NCI-H446 (cell line): ENCODE results near the gene LRRTM4.
A peak's percentile ranks its signal among the peaks of the same experiment; 100 is the strongest.
"Not testable (repeated sequence)": the region's sequence is repeated elsewhere in the genome, so short reads cannot be mapped to it uniquely, and the experiment has no call there.

Experiments
- DNase-seq, 2 experiments: peaks; one replicate each; lab custom pipeline; 2025; lab: John Stamatoyannopoulos, UW

The LRRTM4 gene

GRCh38 chr2:77085561-77085960, 436.6 kb downstream of the LRRTM4 start:
- DNase-seq: no peak

- no peak for DNase-seq
Measured at GRCh38 chr2:77081597-77081996, 440.6 kb downstream of the LRRTM4 start.

DNA sequence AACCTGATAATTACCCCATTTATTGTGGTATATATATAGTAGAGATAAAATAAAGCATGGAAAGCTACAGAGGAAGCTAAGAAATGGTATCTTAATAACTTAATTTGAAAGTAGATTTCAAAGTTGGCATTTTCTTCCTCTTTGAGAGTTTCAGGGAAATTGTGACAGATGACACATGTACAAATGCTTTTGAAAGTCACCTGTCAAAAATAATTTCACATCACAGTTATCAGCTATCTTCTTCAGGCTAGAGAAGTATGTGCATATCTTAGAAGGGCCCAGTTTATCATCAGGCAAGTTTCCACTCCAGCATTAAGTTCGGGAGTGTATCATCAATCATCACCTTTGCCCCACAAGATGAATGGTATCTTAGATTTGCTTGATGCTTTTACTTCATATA, 457.9 kb downstream of the LRRTM4 start:
- no peak for DNase-seq

DNA sequence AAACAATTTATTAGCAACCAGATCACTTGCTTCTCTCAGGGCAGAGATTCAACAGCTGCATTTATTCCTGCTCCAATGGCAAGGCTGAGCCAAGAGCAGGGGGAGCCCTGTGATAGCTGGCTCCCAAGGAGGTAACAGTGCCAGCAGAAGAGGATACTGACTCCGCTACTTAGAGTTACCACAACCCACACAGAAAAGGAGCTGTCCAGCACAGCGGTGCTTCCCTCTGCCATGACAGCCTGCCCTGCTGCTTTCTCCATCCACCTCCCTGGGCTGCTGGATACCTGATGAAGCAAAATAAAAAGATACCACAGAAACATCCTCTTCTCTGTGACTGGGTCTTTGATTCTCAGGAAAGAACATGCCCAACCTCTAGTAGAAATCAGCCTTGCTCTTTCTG, 467.2 kb downstream of the LRRTM4 start:
- no peak for DNase-seq

- peak in 1 of 2 experiments; percentile 1 for DNase-seq
Measured at GRCh38 chr2:77046339-77046738, 475.8 kb downstream of the LRRTM4 start.

- DNase-seq: not testable (repeated sequence)
Measured at GRCh38 chr2:77045456-77045855, 476.7 kb downstream of the LRRTM4 start.

GRCh38 chr2:77034445-77034844, 487.7 kb downstream of the LRRTM4 start:
- DNase-seq: no peak

- not testable (repeated sequence) for DNase-seq
Measured at GRCh38 chr2:77029237-77029636, 492.9 kb downstream of the LRRTM4 start.

GRCh38 chr2:77028032-77028600, 494.1 kb downstream of the LRRTM4 start:
- no peak for DNase-seq

DNA sequence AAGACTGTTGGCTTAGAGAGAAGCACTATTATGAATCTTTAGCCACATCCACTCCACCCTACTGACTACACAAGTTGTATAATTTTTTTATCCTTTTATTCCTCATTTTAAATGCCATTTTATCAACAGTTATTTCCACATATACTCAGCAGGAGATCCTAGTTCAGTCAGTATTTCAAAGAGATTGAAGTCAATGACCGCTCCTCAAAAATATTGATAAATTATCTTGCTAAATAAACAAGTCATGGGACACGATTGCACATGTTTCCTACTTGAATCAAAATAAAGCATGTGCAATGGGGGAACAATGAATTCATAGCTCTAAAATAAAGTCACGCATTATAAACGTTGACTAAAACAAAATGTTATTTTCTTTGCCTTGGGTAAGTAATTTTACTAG, 496.5 kb downstream of the LRRTM4 start:
- no peak for DNase-seq

- DNase-seq: no peak
Measured at GRCh38 chr2:77021161-77021560, 501.0 kb downstream of the LRRTM4 start.

GRCh38 chr2:77018219-77018618, 504.0 kb downstream of the LRRTM4 start:
- DNase-seq: no peak

DNA sequence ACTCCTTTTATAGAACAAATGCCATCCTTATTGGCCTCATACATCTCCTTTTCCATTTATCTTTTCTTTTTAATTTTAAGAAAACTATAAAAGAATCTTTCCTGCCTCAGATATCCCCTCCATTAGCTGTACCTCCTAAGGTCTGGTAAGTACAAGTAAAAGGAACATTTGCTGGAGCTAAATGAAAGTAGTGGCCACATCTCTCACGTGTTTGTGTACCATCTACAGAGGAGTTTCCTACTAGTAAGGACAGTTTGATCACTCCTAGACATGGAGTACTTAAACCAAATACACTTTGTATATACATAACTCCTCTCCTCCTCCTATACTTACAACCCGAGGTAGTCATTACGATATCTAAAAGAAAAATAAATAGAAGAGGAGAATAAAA, 504.8 kb downstream of the LRRTM4 start:
- no peak for DNase-seq

DNA sequence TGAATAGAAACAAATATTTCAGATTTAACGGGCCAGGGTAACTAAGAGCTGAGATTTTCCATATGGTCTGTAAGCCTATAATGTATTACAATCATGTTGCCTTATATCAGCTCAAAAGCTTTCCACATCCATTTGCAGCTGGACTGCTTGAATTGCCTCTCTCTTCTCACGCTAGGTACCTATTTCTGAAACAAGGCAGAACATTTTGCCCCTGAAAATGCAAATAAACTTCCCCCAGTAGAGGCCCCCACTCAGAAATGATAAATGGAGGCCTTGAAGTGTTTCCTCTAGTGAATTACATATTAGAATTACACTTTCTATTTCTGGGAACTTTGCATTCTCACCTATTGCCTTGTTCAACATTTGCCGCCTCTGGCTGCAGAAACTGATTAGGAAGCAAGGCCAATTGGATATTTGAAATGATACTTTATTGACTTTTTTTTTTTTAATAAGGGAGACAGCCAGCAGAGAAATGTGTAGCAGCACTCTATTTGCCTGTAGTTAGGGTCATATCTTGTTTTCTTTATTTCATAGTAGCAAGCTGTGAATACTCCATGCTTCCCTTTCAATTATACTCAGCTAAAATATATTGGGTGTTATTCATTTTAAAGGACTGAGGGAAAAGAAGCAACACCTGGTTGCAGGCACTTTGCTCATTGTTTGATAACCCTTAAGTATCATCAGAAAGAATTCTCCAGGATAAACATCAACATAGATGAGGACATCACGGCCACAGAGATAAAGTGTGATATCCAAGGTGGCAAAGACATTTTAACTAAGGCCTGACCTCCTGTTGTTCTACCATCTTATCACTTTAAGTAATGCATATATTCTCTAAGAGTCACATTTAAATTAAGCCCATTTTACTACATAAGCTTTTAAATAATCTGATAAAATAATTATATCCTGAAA, 505.5 kb downstream of the LRRTM4 start:
- DNase-seq: no peak

DNA sequence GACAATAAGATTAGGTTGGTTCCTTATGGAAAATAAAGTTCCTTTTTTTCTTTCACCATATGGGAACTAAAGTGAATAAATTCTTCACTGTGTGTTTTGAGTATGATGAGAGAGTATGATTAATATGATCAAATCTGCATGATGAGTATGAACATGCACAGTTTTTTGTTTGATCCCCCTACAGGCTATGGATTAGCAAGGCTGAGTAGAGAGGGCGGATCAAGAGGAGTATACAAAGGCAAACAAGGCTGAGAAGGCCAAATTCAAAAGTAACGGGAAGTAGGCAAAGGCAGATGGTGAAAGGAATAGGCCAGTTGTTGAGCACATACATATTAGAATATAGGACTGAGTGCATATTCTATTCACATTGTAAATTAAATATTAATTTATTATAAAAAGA, 508.2 kb downstream of the LRRTM4 start:
- DNase-seq: no peak

DNA sequence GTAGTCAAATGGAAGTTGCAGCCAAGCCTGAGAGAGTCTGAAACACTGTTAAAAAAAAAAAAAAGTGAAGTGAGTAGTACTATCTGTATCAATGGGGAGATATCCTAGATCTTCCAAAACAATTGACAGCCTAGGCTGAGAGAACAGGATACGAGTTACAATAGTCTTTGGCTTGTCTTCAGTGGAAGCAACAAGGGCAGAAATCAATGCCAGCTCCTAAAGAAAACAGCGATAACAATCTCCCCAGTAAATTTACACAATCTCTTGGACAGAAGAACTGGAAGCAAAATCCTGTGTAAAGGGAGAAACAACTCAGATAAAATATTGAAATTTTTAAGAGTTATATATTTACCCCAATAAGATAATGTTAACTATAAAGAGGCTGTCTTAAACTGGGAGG, 508.7 kb downstream of the LRRTM4 start:
- DNase-seq: no peak

DNA sequence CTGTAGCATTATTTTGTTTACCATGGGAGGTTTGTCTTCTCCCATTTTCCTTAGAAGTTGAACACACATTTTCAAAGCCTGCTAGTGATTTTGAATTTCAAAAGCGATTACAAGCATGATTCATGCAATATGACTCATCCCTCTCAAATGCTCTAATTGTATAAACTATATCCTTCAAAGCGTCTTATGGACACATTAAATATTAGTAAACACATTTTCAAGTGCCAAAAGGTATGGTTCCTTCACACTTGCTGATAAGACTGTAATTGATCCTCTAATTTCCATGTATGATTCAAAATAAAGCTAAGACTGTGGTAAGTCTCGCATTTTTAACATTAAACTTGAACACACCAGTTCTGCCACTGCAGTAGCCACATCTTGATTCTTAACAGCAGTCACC, 512.9 kb downstream of the LRRTM4 start:
- no peak for DNase-seq

- no peak for DNase-seq
Measured at GRCh38 chr2:77008853-77009252, 513.3 kb downstream of the LRRTM4 start.

DNA sequence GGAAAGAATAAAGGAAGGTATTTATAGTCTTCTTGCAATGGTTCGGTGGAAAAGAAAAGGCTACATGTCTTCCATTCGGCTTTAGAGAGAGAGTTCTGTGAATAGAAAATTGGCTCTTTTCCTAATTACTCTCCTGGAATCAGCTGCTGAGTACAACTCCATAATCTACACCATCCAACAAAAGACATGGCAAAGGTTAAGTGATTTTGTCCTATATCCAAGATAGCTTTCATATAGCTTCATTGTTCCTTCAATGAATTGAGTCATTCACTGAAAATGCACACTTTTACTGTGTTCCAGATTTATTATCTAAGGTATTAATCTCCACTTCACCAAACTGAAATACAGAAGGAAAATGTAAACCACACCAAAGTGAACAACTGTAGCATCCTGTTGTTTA, 514.5 kb downstream of the LRRTM4 start:
- no peak for DNase-seq

DNA sequence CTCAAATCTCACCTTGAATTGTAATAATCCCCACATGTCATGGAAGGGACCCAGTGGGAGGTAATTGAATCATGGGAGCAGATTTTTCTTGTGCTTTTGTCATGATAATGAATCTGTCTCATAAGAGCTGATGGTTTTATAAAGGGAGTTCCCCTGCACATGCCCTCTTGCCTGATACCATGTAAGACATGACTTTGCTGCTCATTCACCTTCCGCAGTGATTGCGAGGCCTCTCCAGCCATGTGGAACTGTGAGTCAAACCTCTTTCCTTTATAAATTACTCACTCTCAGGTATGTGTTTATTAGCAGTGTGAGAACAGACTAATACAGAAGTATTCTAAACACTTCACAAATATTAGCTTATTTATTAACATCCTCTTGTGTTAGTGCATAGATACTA, 516.7 kb downstream of the LRRTM4 start:
- no peak for DNase-seq

GRCh38 chr2:77001895-77002294, 520.3 kb downstream of the LRRTM4 start:
- no peak for DNase-seq

GRCh38 chr2:76998704-76999103, 523.5 kb downstream of the LRRTM4 start:
- no peak for DNase-seq

GRCh38 chr2:76998152-76998551, 524.0 kb downstream of the LRRTM4 start:
- DNase-seq: no peak

GRCh38 chr2:76997296-76997695, 524.9 kb downstream of the LRRTM4 start:
- no peak for DNase-seq
